ENCODE data around the gene UST.

DNA sequence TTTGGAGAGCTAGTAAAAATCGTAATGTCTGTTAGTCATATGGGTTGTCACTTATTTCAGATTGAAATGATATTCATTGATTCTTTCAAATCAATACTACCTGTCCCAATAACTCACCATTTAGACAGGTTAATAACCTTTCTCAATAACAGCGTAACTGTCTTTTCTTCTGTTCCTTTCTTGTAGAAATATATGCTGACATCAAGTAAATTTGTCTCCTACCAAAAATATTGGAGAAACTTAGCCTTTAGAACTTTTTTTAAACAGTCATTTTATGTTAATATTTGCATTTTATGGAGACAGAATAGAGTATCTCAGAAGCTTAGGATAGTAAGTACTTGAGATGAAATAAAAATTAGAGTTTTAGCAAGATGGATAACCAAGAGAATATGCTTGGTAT is 278.2 kb downstream of the UST start:
- TF ChIP-seq, protein P1, sequence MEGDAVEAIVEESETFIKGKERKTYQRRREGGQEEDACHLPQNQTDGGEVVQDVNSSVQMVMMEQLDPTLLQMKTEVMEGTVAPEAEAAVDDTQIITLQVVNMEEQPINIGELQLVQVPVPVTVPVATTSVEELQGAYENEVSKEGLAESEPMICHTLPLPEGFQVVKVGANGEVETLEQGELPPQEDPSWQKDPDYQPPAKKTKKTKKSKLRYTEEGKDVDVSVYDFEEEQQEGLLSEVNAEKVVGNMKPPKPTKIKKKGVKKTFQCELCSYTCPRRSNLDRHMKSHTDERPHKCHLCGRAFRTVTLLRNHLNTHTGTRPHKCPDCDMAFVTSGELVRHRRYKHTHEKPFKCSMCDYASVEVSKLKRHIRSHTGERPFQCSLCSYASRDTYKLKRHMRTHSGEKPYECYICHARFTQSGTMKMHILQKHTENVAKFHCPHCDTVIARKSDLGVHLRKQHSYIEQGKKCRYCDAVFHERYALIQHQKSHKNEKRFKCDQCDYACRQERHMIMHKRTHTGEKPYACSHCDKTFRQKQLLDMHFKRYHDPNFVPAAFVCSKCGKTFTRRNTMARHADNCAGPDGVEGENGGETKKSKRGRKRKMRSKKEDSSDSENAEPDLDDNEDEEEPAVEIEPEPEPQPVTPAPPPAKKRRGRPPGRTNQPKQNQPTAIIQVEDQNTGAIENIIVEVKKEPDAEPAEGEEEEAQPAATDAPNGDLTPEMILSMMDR (optimal IDR thresholded peaks at IDR 0.05 in 1 of 3, IDR thresholded peaks at IDR 0.05 in 1 of 3, conservative IDR thresholded peaks at IDR 0.05 in 1 of 3; ENCODE audit: extremely low read depth in 1 of 3, insufficient read depth in 2 of 3, low read length in 3 of 3), result no peak
- TF ChIP-seq EZH2 (IDR thresholded peaks at IDR 0.05; ENCODE audit: low read length), result no peak
